SKM-1 (cell line): ENCODE data around the gene DNAL1.
"Not testable (repeated sequence)": the region's sequence is repeated elsewhere in the genome, so short reads cannot be mapped to it uniquely, and the experiment has no call there.

ENCODE experiments used
- DNase-seq: peaks from one replicate; lab custom pipeline; 2025; ENCODE audit not compliant: unreplicated experiment; lab: John Stamatoyannopoulos, UW

Gene DNAL1

DNA sequence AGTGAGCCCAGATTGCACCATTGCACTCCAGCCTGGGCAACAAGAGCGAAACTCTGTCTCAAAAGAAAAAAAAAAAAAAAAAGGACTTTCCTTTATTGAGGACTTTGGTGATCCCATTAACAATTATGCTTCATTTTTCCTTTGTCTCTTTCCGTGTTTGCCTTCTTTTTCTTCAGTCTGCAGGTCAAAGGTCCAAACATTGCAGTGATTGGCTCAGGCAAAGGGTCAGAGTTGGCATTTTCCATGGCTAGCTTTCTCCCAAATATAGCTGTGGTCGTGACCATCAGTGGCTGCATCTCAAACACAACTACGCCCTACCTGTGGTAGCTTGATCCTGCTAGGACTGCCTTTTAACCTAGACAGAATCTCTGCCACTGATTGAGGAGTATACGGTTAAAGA is 7.0 kb upstream of the DNAL1 start:
- DNase-seq, result no peak

DNA sequence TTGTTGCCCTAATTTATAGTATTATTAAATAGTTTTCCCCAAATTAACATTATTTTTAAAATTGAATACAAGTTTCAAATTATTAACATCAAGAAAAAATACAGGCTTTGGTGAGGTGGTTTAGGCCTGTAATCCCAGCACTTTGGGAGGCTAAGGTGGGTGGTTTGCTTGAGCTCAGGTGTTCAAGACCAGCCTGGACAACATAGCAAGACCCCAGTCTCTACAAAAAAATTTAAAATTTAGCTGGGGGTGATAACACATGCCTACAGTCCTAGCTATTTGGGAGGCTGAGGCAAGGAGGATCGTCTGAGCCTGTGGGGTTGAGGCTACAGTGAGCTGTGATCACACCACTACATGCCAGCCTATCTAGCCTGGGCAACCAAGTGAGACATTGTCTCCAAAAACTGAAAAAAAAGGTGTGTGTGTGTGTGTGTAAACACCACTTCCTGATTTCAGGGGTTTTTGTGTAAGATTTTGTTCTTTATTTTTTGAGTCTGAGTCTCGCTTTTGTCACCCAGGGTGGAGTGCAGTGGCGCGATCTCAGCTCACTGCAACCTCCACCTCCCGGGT is 3.9 kb upstream of the DNAL1 start:
- DNase-seq, result no peak

GRCh38 chr14:73645248-73645610 is 443 bp downstream of the DNAL1 start:
- DNase-seq, result no peak

DNA sequence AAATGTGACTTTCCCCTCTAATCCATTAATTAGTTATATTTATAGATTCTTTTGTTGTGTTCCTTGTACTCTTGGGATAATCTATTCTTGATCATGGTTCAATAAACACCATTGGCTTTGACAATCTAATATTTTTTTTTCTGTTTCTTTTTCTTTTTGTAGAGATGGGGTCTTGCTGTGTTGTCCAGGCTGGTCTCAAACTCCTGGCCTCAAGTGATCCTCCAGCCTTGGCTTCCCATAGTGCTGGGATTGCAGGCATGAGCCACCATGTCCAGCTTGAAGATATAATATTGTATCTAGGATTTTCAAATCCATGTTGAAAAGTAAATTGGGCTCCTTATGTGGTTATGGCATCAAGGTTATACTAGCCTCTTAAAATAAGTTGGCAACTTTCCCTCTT is 6.2 kb downstream of the DNAL1 start:
- DNase-seq, result no peak

GRCh38 chr14:73655851-73656250 is 11.1 kb downstream of the DNAL1 start:
- DNase-seq, result no peak

- DNase-seq, result not testable (repeated sequence)
Observed at GRCh38 chr14:73659202-73659601, 14.4 kb downstream of the DNAL1 start.

GRCh38 chr14:73660511-73660910 is 15.7 kb downstream of the DNAL1 start:
- no peak for DNase-seq

DNA sequence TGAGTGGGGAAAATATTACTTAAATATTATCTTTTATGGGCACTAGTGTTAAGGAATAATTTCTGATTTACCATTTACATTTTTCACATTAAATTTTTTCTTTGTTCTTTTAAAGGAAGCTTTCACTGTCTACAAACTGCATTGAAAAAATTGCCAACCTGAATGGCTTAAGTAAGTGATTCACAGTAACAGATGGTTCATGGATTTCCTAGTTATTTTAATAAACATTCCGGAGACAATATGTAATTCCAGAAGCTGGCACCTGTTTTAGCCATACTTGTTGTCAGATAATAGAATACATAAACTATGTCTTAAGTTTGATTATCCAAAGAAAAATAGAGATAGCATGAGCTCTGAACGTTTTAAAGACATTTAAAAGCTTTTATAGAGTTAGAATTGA is 17.1 kb downstream of the DNAL1 start:
- DNase-seq, result no peak

DNA sequence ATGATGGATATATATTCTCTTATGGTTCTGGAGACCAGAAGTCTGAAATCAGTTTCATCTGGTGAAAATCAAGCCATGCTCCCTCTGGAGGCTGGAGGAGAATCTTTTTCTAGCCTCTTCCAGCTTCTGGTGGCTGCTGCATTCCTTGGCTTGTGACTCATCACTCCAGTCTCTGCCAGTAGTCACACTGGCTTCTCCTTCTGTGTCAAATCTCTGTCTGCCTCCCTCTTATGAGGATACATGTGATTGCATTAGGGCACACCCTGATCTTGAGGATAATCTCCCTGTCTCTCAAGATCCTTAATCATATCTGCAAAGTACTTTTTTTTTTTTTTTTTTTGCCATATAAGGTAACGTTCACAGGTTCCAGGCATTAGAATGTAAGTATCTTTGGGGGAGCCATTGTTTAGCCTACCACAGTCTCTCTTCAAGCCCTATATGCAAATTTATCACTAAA is 17.7 kb downstream of the DNAL1 start:
- DNase-seq, result no peak

DNA sequence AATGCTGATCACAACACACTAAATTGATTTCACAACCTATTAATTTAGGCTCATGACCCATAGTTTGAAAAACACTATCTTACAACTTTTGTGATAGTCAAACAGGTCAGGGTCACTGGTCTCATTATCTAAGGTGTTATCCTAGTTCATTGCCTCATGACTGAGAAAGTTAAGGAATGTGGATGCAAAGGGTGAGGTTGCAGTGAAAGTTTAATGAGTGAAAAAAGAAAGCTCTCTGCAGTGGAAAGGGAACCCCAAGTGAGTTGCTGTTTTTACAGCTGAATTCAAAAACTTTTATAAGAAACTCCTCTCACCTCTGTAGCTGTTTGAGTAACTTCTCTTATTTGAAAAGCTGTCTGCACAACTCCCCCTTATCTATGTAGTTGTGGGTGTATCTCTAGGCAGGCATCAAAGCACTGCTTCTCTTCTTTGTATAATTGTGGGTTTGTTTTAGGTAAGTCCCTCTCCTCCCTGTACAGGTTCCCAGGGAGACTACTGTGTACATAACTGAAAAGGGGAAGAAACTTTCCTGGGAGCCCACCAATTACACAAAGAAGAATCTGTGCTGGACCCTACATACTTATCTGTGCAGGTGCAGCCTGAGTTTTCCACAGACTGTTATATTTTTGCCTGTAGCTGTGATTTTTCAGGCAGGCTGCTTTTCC is 18.9 kb downstream of the DNAL1 start:
- no peak for DNase-seq

DNA sequence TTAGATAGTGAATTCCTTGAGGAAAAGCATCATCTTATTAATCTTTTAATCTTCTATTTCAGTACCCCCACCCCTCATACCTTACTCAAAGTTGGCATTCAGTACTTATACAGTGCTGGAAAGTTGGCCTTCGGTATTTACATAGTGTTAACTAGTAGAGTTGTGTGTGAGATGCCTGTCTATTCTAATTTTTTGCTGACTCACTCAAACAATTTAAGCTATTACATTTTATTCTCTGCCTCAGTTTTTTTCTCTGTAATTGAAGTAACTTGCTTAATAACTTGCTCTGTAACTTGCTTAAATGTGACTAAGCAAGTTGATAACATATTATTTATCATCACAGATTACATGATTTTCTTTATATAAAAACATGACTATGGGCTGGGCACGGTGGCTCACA is 20.3 kb downstream of the DNAL1 start:
- DNase-seq, result no peak

- DNase-seq, result no peak
Observed at GRCh38 chr14:73666583-73666982, 21.8 kb downstream of the DNAL1 start.

DNA sequence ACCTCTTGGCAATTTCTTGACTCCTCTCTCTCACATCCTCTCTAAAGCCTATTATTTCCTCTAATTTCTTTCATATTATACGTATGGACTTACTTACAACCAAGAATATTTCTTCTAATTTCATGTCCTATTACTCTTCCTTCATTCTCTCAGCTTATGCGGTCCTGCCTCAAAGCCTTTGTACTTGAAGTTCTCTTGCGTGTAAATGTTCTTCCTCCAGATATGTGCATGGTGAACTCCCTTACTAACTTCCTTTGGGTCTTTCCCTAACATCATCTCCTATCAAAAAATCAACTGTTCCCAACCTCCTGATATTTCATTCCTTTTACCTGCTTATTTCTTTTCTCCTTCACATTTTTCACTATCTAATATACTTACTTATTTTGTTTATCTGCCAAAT is 23.1 kb downstream of the DNAL1 start:
- DNase-seq, result no peak

- no peak for DNase-seq
Observed at GRCh38 chr14:73674986-73675385, 30.2 kb downstream of the DNAL1 start.

DNA sequence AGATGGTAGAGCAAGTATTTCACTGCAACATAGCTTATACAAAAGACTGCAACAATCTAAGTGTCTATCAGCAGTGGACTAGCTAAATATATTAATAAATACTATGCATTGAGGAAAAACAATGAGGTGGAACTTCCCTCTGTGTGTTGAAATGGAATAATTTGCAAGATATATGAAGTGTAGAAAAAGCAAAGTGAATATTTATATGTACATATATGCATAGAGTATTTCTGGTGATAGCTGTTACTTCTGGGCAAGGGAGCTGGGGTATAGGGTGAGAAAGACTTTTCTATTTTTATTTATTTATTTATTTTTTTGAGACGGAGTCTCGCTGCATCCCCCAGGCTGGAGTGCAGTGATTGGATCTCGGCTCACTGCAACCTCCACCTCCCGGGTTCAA is 33.9 kb downstream of the DNAL1 start:
- no peak for DNase-seq

DNA sequence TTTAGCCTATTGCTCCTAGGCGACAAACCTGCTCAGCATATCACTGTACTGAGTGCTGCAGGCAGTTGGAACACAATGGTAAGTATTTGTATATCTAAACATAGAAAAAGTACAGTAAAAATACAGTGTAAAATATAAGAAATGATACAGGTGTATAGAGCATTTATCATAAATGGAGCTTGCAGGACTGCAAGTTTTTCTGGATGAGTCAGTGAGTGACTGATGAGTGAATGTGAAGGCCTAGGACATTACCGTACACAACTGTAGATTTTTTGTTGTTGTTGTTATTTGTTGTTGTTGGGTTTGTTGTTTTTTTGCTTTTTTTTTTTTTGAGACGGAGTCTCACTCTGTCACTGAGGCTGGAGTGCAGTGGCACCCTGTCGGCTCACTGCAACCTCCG is 36.0 kb downstream of the DNAL1 start:
- no peak for DNase-seq

DNA sequence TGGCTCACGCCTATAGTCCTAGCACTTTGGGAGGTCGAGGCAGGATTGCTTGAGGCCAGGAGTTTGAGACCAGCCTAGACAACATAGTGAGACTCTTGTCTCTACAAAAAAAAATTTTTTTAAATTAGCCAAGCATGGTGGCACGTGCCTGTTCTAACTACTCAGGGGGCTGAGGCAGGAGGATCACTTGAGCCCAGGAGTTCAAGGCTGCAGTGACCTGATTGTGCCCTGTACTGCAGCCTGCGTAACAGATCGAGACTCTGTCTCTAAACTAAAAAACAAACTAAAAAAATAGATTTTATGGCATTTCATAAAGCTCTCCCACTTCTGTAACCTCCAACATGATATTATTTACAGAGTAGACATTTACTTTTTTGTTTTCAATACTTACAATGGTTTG is 39.8 kb downstream of the DNAL1 start:
- DNase-seq, result no peak

GRCh38 chr14:73685328-73685727 is 40.5 kb downstream of the DNAL1 start:
- DNase-seq, result no peak

DNA sequence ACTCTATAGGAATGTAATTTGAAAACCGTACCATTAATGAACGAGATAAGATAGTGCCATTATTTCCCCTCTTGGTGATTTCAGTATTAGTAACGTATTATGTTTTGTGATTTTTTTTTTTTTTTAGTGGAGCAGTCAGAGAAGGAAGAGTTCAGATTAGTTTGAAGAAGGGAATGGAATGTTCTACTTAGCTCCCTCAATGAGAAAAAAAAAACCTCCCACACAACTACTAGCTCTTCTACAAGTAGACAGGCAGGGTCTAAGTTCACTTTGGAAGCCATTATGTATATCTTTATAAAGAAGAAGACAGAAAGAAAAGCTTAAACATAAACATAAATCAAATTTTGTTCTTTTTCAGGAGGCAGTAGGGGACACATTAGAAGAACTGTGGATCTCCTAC is 42.1 kb downstream of the DNAL1 start:
- DNase-seq, result no peak

DNA sequence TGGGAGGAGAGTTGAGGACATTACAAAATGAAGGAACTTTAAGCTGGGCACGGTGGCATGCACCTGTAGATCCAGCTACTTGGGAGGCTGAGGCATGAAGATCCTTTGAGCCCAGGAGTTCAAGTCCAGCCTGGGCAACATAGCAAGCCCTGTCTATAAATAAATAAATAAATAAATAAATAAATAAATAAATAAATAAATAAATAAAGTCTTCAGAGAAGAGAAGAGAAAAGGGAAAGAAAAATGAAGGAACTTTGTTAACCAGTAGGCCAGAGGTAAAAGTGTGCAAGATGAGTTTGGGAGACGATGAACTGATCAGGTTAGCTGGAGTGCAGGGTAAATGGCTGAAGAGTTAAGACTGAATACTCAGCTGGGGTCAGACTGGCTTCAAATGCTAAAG is 49.3 kb downstream of the DNAL1 start:
- no peak for DNase-seq

GRCh38 chr14:73695082-73695481 is 50.3 kb downstream of the DNAL1 start:
- DNase-seq, result no peak

GRCh38 chr14:73695997-73696396 is 51.2 kb downstream of the DNAL1 start:
- DNase-seq, result no peak
